AG10803 (cell line): ENCODE data around the gene SDHAF2.

Experiments
- DNase-seq: peaks from one replicate; pipeline ENCODE4 v3.0.0; 2010; ENCODE audit warnings: low read depth
- H3K4me3 ChIP-seq: 2 replicates; pipeline ENCODE4 v1.5.1; 2011; ENCODE audit warnings: mild to moderate bottlenecking, low read length, control low read depth
- CTCF ChIP-seq: conservative IDR thresholded peaks from 2 replicates; pipeline ENCODE4 v1.5.1; 2011; ENCODE audit warnings: mild to moderate bottlenecking, low read length, control low read depth, inconsistent platforms

SDHAF2 gene

DNA sequence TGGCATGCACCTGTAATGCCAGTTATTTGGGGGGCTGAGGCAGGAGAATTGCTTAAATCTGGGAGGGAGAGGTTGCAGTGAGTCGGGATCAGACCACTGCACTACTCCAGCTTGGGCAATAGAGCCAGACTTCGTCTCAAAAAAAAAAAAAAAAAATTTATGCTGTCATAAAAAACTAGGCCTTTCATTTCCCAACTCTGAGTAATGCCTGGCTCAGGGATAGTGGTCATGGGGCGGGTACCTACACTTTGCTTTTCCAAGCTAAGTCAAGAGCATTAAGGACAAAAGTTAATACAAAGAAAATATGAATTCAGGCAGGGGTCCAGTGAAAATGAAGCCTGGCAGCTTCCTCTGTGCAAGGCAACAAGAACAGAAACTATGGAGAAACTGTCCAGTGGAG lies 16.4 kb upstream of the SDHAF2 start:
- TF ChIP-seq CTCF: no peak
- H3K4me3 ChIP-seq: no peak overlapping the region
- DNase-seq: peak; percentile 52

DNA sequence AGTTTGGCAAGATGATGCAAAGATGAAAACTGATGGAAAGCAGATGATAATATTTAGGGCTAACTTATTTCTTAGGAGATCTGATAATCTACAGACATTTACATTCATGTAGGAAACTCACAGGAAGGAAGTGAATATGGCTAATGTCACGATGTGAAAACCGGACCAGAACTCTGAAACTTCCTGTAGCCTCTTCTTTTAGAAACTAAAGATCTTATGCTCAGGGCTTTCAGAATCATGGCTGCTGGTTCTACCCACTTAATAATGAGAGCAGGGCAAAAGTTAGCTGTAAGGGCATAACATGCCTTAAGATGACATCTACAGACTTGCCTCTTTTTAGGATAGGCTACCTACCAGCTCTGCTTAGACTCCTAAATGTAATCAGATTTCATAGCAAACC lies 15.4 kb upstream of the SDHAF2 start:
- DNase-seq: no peak
- no peak overlapping the region for H3K4me3 ChIP-seq
- no peak for TF ChIP-seq CTCF

DNA sequence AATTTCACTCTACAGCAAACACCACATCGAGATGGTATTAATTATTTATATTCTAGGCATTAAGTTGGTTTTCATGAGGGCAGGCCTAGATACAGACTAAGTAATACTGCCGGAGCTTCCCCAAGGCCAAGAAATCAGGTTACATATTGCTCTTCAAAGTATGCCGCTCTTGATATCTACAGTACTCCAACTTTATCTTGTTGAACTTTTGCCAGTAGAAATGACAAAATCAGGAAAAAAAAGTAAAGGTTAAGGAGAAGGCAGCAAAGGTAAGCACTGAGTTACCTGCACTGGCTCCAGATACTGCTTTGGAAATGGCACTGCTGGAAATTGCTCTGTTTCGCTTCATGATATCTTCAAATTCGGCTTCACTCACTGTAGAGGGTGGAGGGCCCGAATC lies 14.5 kb upstream of the SDHAF2 start:
- no peak overlapping the region for H3K4me3 ChIP-seq
- no peak for TF ChIP-seq CTCF
- no peak for DNase-seq

GRCh38 chr11:61416941-61417340 lies 13.0 kb upstream of the SDHAF2 start:
- TF ChIP-seq CTCF: no peak
- DNase-seq: no peak

GRCh38 chr11:61417670-61418069 lies 12.3 kb upstream of the SDHAF2 start:
- H3K4me3 ChIP-seq: no peak overlapping the region
- peak; percentile 61 for DNase-seq

More at GRCh38 chr11:61416941-61417340, 13.0 kb upstream of the SDHAF2 start:
- no peak overlapping the region for H3K4me3 ChIP-seq

GRCh38 chr11:61418136-61418535 lies 11.8 kb upstream of the SDHAF2 start:
- no peak for TF ChIP-seq CTCF
- no peak overlapping the region for H3K4me3 ChIP-seq
- no peak for DNase-seq

More at GRCh38 chr11:61417670-61418069, 12.3 kb upstream of the SDHAF2 start:
- no peak for TF ChIP-seq CTCF

DNA sequence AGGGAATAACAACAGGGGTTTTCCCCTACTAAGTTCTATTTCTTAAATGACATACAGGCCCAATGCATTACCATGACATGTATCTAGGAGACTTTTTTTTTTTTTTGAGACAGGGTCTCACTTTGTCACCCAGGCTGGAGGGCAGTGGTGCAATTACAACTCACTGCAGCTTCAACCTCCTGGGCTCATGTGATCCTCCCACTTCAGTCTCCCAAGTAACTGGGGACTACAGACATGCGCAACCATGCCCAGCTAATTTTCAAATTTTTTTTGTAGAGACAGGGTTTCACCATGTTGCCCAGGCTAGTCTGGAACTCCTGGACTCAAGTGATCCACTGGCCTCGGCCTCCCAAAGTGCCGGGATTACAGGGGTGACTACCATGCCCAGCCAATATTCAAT lies 7.7 kb upstream of the SDHAF2 start:
- no peak for DNase-seq
- H3K4me3 ChIP-seq: no peak overlapping the region
- TF ChIP-seq CTCF: no peak
